ENCODE data around the gene TMEM61.

DNA sequence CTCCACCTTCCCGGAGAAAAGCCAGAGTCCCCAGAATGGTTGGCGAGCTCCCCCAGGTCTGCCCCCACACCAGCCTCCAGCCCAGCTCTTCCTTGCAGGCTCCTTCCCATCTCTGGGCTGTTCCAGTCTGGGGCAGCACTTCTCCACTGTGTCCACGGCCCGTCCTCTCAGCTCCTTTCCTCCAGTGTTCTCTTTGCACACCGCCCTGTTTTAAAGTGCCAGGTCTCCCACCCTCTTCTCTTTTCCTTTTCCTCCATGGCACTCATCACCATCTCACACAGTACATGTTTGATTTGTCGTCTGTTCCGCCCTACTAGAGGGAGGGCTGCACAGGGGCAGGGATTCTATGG lies 52.8 kb downstream of the TMEM61 start:
- TF ChIP-seq CTCF (IDR thresholded peaks at IDR 0.05) = no peak
- TF ChIP-seq POLR2A (IDR thresholded peaks at IDR 0.05) = no peak
